T47D (cell line): ENCODE results near the gene CMSS1.

Experiments
- DNase-seq, 2 experiments: peaks; one replicate each; pipeline versions ENCODE4 v3.0.0 to v3.0.0-alpha.2; 2011 to 2012; ENCODE audit warnings: low read depth in 1 of 2, low spot score in 1 of 2
- JUND ChIP-seq: IDR thresholded peaks from 2 replicates; pipeline ENCODE4 v1.6.1; 2012; ENCODE audit warnings: low read depth
- in situ Hi-C: cut with HindIII; loops from 2 replicates; pipeline ENCODE4 v1.10.0; 2016; ENCODE audit warnings: low sequenced_read_pairs, low pct_unique_long_range_greater_than_20kb

CMSS1 gene

DNA sequence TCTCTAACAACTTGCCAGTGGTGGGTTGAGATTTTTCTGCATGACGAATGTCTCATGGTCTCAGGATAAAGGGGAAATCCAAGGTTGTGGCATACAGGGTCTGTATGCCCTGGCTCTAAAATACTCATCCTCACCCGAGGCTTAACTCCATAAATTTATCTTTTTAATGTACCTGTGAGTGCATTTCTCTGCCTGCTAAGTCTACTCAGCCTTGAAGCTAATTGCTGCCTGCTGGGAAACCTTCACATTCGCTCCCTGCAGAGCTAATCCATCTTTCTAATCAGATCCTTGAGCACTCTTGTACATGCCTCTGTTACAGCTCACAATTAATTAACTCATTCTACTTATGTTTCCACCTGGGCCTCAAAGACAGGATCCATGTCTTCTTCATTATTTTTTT is 93.8 kb downstream of the CMSS1 start:
- TF ChIP-seq JUND, result no peak
- in situ Hi-C loops, result no loop called here
- no peak for DNase-seq

DNA sequence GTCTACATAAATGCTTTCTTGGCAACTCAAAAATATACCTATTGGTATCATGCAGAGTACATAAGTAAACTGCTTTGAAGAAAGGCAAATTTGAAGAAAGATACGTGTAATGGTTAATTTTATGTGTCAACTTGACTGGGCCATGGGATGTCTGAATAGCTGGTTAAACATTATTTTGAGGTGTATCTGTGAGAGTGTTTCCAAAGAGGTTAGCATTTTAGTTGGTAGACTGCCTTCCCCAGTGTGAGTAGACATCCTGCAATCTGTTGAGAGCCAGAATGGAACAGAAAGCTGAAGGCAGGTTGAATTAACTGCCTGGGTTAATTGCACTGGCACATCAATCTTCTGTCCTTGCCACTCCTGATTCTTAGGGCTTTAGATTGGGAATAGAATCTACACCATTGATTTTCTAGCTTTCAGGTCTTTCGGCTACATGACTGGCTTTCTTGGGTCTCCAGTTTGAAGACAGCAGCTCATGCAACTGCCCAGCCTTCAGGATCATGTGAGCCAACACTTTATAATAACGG is 98.3 kb downstream of the CMSS1 start:
- DNase-seq, result no peak
- no peak for TF ChIP-seq JUND
- in situ Hi-C loops, result no loop called here

DNA sequence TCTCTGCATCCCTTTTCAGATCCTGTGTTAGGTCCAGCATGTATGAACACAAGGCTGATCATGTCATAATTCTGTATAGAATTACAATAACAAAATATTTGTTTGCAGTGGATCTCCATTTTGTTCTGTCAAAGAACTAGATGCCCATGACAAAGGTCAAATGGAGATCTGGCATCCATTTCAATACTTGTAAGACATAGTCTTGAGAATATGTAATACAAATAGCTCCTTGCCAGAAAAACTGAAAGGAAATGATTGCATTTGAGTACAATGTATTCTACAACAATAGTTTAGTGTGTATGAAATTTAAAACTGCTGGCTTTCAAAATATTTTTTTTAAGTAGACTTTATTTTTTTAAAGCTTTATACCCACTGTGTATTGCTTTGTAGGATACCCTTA is 101.1 kb downstream of the CMSS1 start:
- in situ Hi-C loops, result no loop called here
- no peak for TF ChIP-seq JUND
- no peak for DNase-seq

GRCh38 chr3:99919694-99920093 is 102.0 kb downstream of the CMSS1 start:
- in situ Hi-C loops, result no loop called here
- no peak for TF ChIP-seq JUND
- DNase-seq, result no peak

DNA sequence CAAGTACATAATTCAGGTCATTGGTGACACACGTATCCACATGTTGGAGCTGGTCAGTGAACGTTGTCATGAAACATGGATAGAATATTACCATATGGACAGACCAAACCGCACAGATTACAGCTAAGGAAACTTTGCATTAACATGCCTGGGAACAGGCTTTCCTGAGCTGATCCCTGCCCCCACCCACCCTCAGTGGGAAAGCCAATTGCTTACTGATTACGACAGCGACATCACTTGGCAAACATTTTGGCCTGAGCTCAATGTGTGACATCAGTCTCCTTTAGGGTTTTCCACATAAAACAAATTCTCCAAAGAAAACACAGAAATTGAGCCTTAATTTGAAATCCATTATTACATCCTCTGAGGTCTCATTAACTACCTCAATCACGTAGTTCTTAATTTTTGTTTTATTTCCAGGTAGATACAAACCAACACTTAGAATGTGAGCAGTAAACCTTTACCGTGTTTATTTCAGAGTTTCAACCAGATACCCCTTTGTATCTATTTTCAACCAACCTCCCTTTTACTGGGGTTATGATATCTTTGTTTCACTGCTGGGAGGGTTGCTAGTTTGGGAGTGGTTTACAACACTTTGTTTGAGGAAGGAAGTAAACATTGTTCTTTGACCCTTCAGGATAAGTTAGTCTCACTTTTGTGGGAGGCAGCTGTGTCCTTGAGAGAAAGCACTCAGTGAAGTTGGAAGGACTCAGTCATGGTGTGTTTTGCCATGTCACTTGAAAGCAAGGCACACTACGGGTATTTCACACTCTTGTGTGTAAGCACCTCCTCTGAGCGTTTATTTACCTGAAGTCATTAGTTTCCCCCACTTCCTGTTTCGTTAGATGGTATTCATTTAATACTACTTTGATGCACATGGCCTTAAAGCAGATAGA is 103.1 kb downstream of the CMSS1 start:
- no peak for DNase-seq
- TF ChIP-seq JUND, result no peak
- in situ Hi-C loops, result no loop called here

DNA sequence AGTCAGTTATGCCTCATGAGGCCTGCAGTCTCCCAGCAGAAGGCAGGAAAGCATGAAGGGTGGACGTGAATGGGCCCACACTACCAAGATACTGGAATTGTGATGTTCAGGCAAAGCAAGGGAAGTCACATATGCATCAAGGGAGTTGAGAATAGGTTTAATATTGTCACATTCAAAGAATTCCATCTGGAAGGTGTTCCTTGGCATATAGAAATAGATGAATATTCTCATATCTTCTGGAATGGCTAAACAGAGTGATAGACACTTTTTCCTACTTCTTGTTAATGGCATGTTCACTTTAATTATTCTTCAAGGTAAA is 103.7 kb downstream of the CMSS1 start:
- in situ Hi-C loops, result no loop called here
- DNase-seq, result no peak
- TF ChIP-seq JUND, result no peak

DNA sequence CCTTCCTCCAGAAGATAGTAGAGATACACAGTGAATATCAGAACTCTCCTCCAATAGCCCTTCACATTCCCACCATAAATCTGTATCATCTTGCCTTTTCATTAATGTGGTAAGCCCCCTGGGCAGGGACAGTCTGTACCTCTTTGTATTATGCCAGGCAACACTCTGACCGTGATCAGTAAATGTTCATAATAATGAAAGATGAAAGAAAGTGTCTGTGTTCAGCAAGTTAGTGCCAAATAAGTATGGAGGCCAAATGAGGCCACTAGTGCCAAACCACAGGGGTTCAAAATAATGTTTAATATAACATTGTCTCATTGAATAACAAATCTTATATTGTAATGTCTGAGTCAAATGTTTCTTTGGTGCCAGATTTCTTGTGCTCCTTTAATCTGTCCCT is 104.3 kb downstream of the CMSS1 start:
- in situ Hi-C loops, result no loop called here
- TF ChIP-seq JUND, result no peak
- DNase-seq, result no peak

GRCh38 chr3:99923873-99924272 is 106.2 kb downstream of the CMSS1 start:
- no peak for DNase-seq
- no peak for TF ChIP-seq JUND
- in situ Hi-C loops, result no loop called here

DNA sequence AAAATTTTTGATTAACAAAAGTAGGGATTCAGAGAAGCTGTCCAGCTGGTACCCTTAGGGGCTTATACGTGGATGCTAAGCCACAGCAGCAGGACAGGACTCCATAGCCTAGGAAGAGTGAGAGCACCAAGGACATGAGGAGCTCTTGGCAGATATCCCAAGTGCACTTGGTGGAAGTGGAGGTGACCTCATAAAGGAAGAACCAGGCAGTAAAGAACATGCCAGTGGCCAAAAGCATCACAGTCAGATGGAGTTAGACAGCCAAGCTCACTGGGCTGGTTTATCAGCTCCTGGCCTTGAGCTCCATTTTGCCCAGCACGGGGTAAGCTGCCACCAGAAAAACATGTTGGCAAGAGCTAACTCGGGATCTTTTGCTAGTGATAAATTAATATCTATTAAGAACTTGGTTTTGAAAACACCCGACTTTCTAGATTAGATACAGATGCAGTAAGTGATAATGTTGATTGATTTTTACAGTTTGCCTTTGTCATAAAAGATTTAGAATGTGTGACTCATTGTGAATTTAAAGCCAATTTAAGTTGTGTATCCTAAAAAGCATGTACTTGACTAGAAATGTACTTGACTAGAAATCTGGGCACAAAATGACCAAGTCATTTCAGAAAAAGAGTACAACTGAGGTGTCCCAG is 108.0 kb downstream of the CMSS1 start:
- DNase-seq, result peak in 1 of 2 experiments; percentile 61
- in situ Hi-C loops, result no loop called here
- no peak for TF ChIP-seq JUND

- DNase-seq, result no peak
Observed at GRCh38 chr3:99927671-99928457, 110.2 kb downstream of the CMSS1 start.

GRCh38 chr3:99928771-99929744 is 111.4 kb downstream of the CMSS1 start:
- in situ Hi-C loops, result no loop called here
- TF ChIP-seq JUND, result no peak
- no peak for DNase-seq

More at GRCh38 chr3:99927671-99928457, 110.2 kb downstream of the CMSS1 start:
- no peak for TF ChIP-seq JUND
- in situ Hi-C loops, result no loop called here

DNA sequence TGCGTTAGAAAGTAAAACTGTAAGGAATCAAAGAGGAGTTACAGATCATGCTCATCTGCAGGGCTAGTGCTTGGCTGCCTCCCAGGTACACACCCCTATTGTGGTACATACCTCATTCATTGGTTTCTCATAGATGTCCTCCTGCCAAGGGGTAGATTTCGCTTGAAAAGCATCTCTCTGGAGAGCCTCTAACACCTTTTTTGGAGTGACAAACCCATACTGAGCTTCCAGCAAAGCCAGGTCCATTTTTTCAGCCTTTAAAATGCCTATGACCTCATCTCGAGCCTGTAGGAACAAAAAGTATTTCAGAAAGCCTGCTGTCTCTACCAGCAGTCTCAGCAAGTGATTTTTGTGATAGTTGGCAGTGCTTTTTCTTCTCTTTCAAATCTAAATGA is 112.1 kb downstream of the CMSS1 start:
- TF ChIP-seq JUND, result no peak
- in situ Hi-C loops, result no loop called here
- no peak for DNase-seq
